ENCODE results near the gene TFAM. TPM values are rescaled to one million over a fixed set of nuclear protein-coding genes. Genes with fewer than 3 reads are reported as not detected.
"Not testable (repeated sequence)": the region's sequence is repeated elsewhere in the genome, so short reads cannot be mapped to it uniquely, and the experiment has no call there.

Gene TFAM
- total RNA-seq, 2 donors from 2014 or later = 74.8 to 84.7 TPM

- Mint-ChIP-seq H3K27ac (no peak overlapping the region), H3K36me3 (no peaks in the 10 kb centered on the region)
Observed at GRCh38 chr10:58404001-58404400, 18.8 kb downstream of the TFAM start.

GRCh38 chr10:58409956-58410610 lies 24.9 kb downstream of the TFAM start:
- H3K27ac Mint-ChIP-seq = no peak overlapping the region
- H3K9me3 Mint-ChIP-seq = no peaks in the 10 kb centered on the region
- ATAC-seq (no peak), DNase-seq (ENCODE audit: low spot score in 2 of 2) (no peak)
- no peaks in the 10 kb centered on the region for H3K36me3 Mint-ChIP-seq

More at GRCh38 chr10:58404001-58404400, 18.8 kb downstream of the TFAM start:
- DNase-seq (ENCODE audit: low spot score in 2 of 2) (no peak), ATAC-seq (no peak)
- H3K9me3 Mint-ChIP-seq = no peaks in the 10 kb centered on the region

- ATAC-seq (no peak), DNase-seq (ENCODE audit: low spot score in 2 of 2) (no peak)
- Mint-ChIP-seq H3K36me3 (no peaks in the 10 kb centered on the region), H3K9me3 (no peaks in the 10 kb centered on the region), H3K27ac (no peak overlapping the region)
Observed at GRCh38 chr10:58412502-58412961, 27.3 kb downstream of the TFAM start.

- Mint-ChIP-seq H3K9me3 (peaks cover 0 to 5% of the 10 kb centered on the region in 2 donors), H3K36me3 (no peaks in the 10 kb centered on the region), H3K27ac (no peak overlapping the region)
- no peak for DNase-seq (ENCODE audit: low spot score in 2 of 2)
- no peak for ATAC-seq
Observed at GRCh38 chr10:58414270-58415041, 29.2 kb downstream of the TFAM start.

- DNase-seq (ENCODE audit: low spot score in 2 of 2) (no peak), ATAC-seq (no peak)
- H3K36me3 Mint-ChIP-seq = peaks cover 0 to under 1% of the 10 kb centered on the region in 2 donors
- H3K27ac Mint-ChIP-seq = no peak overlapping the region
- H3K9me3 Mint-ChIP-seq = peaks cover 0 to 7% of the 10 kb centered on the region in 2 donors
Observed at GRCh38 chr10:58415757-58416156, 30.5 kb downstream of the TFAM start.

- peaks cover 5 to 10% of the 10 kb centered on the region in 2 donors for H3K9me3 Mint-ChIP-seq
- not testable (repeated sequence) for H3K36me3 Mint-ChIP-seq; H3K27ac Mint-ChIP-seq; ATAC-seq; DNase-seq (ENCODE audit: low spot score in 2 of 2)
Observed at GRCh38 chr10:58417902-58418301, 32.7 kb downstream of the TFAM start.

GRCh38 chr10:58424176-58424575 lies 39.0 kb downstream of the TFAM start:
- Mint-ChIP-seq H3K27ac (no peak overlapping the region), H3K36me3 (peaks cover 0 to 5% of the 10 kb centered on the region in 2 donors), H3K9me3 (peaks cover 5 to 8% of the 10 kb centered on the region in 2 donors)
- DNase-seq (ENCODE audit: low spot score in 2 of 2) (no peak), ATAC-seq (no peak)

- not testable (repeated sequence) for H3K36me3 Mint-ChIP-seq; DNase-seq (ENCODE audit: low spot score in 2 of 2); ATAC-seq; H3K9me3 Mint-ChIP-seq; H3K27ac Mint-ChIP-seq
Observed at GRCh38 chr10:58428436-58428835, 43.2 kb downstream of the TFAM start.

GRCh38 chr10:58431903-58432302 lies 46.7 kb downstream of the TFAM start:
- H3K27ac Mint-ChIP-seq = no peak overlapping the region
- ATAC-seq (no peak), DNase-seq (ENCODE audit: low spot score in 2 of 2) (no peak)
- H3K9me3 Mint-ChIP-seq = no peaks in the 10 kb centered on the region
- no peaks in the 10 kb centered on the region for H3K36me3 Mint-ChIP-seq

- no peak overlapping the region for H3K27ac Mint-ChIP-seq
- ATAC-seq (no peak), DNase-seq (ENCODE audit: low spot score in 2 of 2) (no peak)
- no peaks in the 10 kb centered on the region for H3K36me3 Mint-ChIP-seq
- no peaks in the 10 kb centered on the region for H3K9me3 Mint-ChIP-seq
Observed at GRCh38 chr10:58433066-58433465, 47.9 kb downstream of the TFAM start.

GRCh38 chr10:58433571-58433970 lies 48.4 kb downstream of the TFAM start:
- Mint-ChIP-seq H3K27ac (no peak overlapping the region), H3K36me3 (no peaks in the 10 kb centered on the region), H3K9me3 (no peaks in the 10 kb centered on the region)
- ATAC-seq (no peak), DNase-seq (ENCODE audit: low spot score in 2 of 2) (no peak)

GRCh38 chr10:58435297-58435985 lies 50.2 kb downstream of the TFAM start:
- Mint-ChIP-seq H3K36me3 (peaks cover 0 to 4% of the 10 kb centered on the region in 2 donors), H3K27ac (no peak overlapping the region), H3K9me3 (peaks cover 5 to 8% of the 10 kb centered on the region in 2 donors)
- ATAC-seq (peak; percentile 98 to 100), DNase-seq (ENCODE audit: low spot score in 2 of 2) (peak in 1 of 2 donors; percentile 28)

GRCh38 chr10:58436071-58436470 lies 50.9 kb downstream of the TFAM start:
- ATAC-seq = no peak
- no peak overlapping the region for H3K27ac Mint-ChIP-seq
- H3K9me3 Mint-ChIP-seq = peaks cover 7 to 8% of the 10 kb centered on the region in 2 donors
- H3K36me3 Mint-ChIP-seq = peaks cover 0 to 8% of the 10 kb centered on the region in 2 donors
- no peak for DNase-seq (ENCODE audit: low spot score in 2 of 2)

- no peak for DNase-seq (ENCODE audit: low spot score in 2 of 2)
Observed at GRCh38 chr10:58438340-58438871, 53.2 kb downstream of the TFAM start.

GRCh38 chr10:58438986-58439385 lies 53.8 kb downstream of the TFAM start:
- no peak for ATAC-seq
- peaks cover 0 to 8% of the 10 kb centered on the region in 2 donors for H3K36me3 Mint-ChIP-seq
- no peak for DNase-seq (ENCODE audit: low spot score in 2 of 2)
- no peak overlapping the region for H3K27ac Mint-ChIP-seq
- H3K9me3 Mint-ChIP-seq = peaks cover 7 to 8% of the 10 kb centered on the region in 2 donors

More at GRCh38 chr10:58438340-58438871, 53.2 kb downstream of the TFAM start:
- ATAC-seq = no peak
- Mint-ChIP-seq H3K9me3 (peaks cover 7 to 8% of the 10 kb centered on the region in 2 donors), H3K27ac (no peak overlapping the region), H3K36me3 (peaks cover 0 to 8% of the 10 kb centered on the region in 2 donors)

- Mint-ChIP-seq H3K36me3 (peaks cover 0 to 8% of the 10 kb centered on the region in 2 donors), H3K9me3 (peaks cover 7 to 8% of the 10 kb centered on the region in 2 donors), H3K27ac (peak overlapping the region in 1 of 2 donors; percentile 3)
- ATAC-seq = no peak
- DNase-seq (ENCODE audit: low spot score in 2 of 2) = no peak
Observed at GRCh38 chr10:58439632-58440364, 54.6 kb downstream of the TFAM start.

Data from activated naive CD4-positive, alpha-beta T cell treated with anti-CD3 and anti-CD28 coated beads, Interleukin-2, amount 50 U/mL, for 72 hours (primary cell).